Measurements from ENCODE around the gene ZFY. TPM values are rescaled to one million over a fixed set of nuclear protein-coding genes. Genes with fewer than 3 reads are reported as not detected.
A peak's percentile ranks its signal among the peaks of the same experiment; 100 is the strongest.

The ZFY gene
- 10 to 100 TPM in 1 of 3 donors, under 1 TPM in 1, not detected in 1; under 0.01 to 18.4 TPM for total RNA-seq

GRCh38 chrY:2934861-2935715, at the start of gene ZFY:
Gene ZFY (plus strand): TSS chrY:2935381. CDS start chrY:2953937, 18,556 bp downstream.
- intact Hi-C loops (cut with DNase I; ENCODE audit: low total_unique reads): no loop called here
- TF ChIP-seq POLR2A (IDR thresholded peaks at IDR 0.05): no peak
- H3K27me3 ChIP-seq: no peaks in the 10 kb centered on the region
- DNase-seq (ENCODE audit: low spot score in 2 of 2): peak in 1 of 2 donors; percentile 57
- H3K27ac ChIP-seq: no peak within 1 kb of the TSS
- peak within 1 kb of the TSS in 1 of 3 donors; percentile 62 for H3K4me3 ChIP-seq
- no peaks in the 10 kb centered on the region for H3K36me3 ChIP-seq
- no peaks in the 10 kb centered on the region for H3K4me1 ChIP-seq
- no peaks in the 10 kb centered on the region for H3K9me3 ChIP-seq

GRCh38 chrY:2885880-2886279, 49.3 kb upstream of the ZFY start:
- H3K4me3 ChIP-seq: no peak overlapping the region
- DNase-seq (ENCODE audit: low spot score in 2 of 2): no peak
- no peaks in the 10 kb centered on the region for H3K36me3 ChIP-seq
- H3K27me3 ChIP-seq: no peaks in the 10 kb centered on the region
- no peak overlapping the region for H3K27ac ChIP-seq
- H3K9me3 ChIP-seq: no peaks in the 10 kb centered on the region
- intact Hi-C loops (cut with DNase I; ENCODE audit: low total_unique reads): no loop called here
- TF ChIP-seq POLR2AphosphoS5 (IDR thresholded peaks at IDR 0.05) (no peak), CTCF (IDR thresholded peaks at IDR 0.05) (no peak), POLR2A (IDR thresholded peaks at IDR 0.05) (no peak)
- no peaks in the 10 kb centered on the region for H3K4me1 ChIP-seq

- Histone ChIP-seq H3K4me3 (no peak overlapping the region), H3K4me1 (no peaks in the 10 kb centered on the region), H3K9me3 (no peaks in the 10 kb centered on the region), H3K27me3 (no peaks in the 10 kb centered on the region), H3K27ac (no peak overlapping the region), H3K36me3 (no peaks in the 10 kb centered on the region)
- DNase-seq (ENCODE audit: low spot score in 2 of 2): no peak
- TF ChIP-seq CTCF (IDR thresholded peaks at IDR 0.05): no peak
- no peak for TF ChIP-seq POLR2AphosphoS5 (IDR thresholded peaks at IDR 0.05)
- no peak for TF ChIP-seq POLR2A (IDR thresholded peaks at IDR 0.05)
- intact Hi-C loops (cut with DNase I; ENCODE audit: low total_unique reads): no loop called here
Observed at GRCh38 chrY:2887386-2887785, 47.8 kb upstream of the ZFY start.

GRCh38 chrY:2887955-2888354, 47.2 kb upstream of the ZFY start:
- intact Hi-C loops (cut with DNase I; ENCODE audit: low total_unique reads): no loop called here
- TF ChIP-seq POLR2A (IDR thresholded peaks at IDR 0.05): no peak
- TF ChIP-seq POLR2AphosphoS5 (IDR thresholded peaks at IDR 0.05): no peak
- no peak for TF ChIP-seq CTCF (IDR thresholded peaks at IDR 0.05)

GRCh38 chrY:2893471-2893870, 41.7 kb upstream of the ZFY start:
- TF ChIP-seq CTCF (IDR thresholded peaks at IDR 0.05): no peak
- TF ChIP-seq POLR2AphosphoS5 (IDR thresholded peaks at IDR 0.05): no peak
- TF ChIP-seq POLR2A (IDR thresholded peaks at IDR 0.05): no peak
- H3K27ac ChIP-seq: no peak overlapping the region
- intact Hi-C loops (cut with DNase I; ENCODE audit: low total_unique reads): no loop called here

More at GRCh38 chrY:2887955-2888354, 47.2 kb upstream of the ZFY start:
- no peaks in the 10 kb centered on the region for H3K9me3 ChIP-seq
- H3K4me3 ChIP-seq: no peak overlapping the region
- no peak for DNase-seq (ENCODE audit: low spot score in 2 of 2)
- H3K36me3 ChIP-seq: no peaks in the 10 kb centered on the region
- no peaks in the 10 kb centered on the region for H3K4me1 ChIP-seq
- H3K27me3 ChIP-seq: no peaks in the 10 kb centered on the region
- H3K27ac ChIP-seq: no peak overlapping the region

More at GRCh38 chrY:2893471-2893870, 41.7 kb upstream of the ZFY start:
- Histone ChIP-seq H3K27me3 (no peaks in the 10 kb centered on the region), H3K4me1 (no peaks in the 10 kb centered on the region), H3K9me3 (no peaks in the 10 kb centered on the region), H3K36me3 (no peaks in the 10 kb centered on the region), H3K4me3 (no peak overlapping the region)
- no peak for DNase-seq (ENCODE audit: low spot score in 2 of 2)

All from breast epithelium (tissue), 4 donors.